ENCODE results near the gene ACY1. TPM values are rescaled to one million over a fixed set of nuclear protein-coding genes. Genes with fewer than 3 reads are reported as not detected.

The ACY1 gene
- polyA plus RNA-seq, 1 experiment: 55.7 TPM

DNA sequence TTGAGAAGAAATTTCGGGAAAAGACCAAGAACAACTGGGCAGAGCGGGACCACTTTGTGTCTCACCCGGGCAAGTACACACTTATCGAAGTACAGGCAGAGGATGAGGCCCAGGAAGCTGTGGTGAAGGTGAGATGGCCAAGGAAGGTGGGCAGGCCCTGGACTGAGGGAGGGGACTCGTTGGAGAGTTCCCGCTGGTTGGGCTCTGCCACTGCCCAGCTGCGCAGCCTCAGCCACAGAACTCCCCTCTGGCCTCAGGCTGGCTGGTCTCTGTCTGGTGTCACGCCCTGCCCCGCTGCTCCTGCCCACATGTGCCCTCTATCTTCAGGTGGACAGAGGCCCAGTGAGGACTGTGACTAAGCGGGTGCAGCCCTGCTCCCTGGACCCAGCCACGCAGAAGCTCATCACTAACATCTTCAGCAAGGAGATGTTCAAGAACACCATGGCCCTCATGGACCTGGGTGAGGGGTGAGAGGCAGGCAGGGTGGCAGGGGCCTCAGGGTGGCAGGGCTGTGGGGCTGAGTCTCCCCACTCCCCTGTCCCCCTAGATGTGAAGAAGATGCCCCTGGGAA is 38.8 kb upstream of the ACY1 start:
- TF ChIP-seq, protein P1, sequence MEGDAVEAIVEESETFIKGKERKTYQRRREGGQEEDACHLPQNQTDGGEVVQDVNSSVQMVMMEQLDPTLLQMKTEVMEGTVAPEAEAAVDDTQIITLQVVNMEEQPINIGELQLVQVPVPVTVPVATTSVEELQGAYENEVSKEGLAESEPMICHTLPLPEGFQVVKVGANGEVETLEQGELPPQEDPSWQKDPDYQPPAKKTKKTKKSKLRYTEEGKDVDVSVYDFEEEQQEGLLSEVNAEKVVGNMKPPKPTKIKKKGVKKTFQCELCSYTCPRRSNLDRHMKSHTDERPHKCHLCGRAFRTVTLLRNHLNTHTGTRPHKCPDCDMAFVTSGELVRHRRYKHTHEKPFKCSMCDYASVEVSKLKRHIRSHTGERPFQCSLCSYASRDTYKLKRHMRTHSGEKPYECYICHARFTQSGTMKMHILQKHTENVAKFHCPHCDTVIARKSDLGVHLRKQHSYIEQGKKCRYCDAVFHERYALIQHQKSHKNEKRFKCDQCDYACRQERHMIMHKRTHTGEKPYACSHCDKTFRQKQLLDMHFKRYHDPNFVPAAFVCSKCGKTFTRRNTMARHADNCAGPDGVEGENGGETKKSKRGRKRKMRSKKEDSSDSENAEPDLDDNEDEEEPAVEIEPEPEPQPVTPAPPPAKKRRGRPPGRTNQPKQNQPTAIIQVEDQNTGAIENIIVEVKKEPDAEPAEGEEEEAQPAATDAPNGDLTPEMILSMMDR (IDR thresholded peaks at IDR 0.05; ENCODE audit: insufficient read depth, low read depth, low read length): no peak
- no peaks in the 10 kb centered on the region for H3K27me3 ChIP-seq (ENCODE audit: control insufficient read depth, insufficient read depth, low read length)
- ChIA-PET POLR2A (no interaction called here), CTCF (interaction anchor here (0.6 to 5.2 kb wide), 6 partner anchors 9 to 56 kb away, joined by 3 to 42 read pairs (median 5); partner anchors contain the start of genes ABHD14A, ABHD14B and GPR62)
- DNase-seq (ENCODE audit: low read depth): no peak
- H3K4me3 ChIP-seq (ENCODE audit: low read depth, low read length): no peak overlapping the region
- peaks cover 7% of the 10 kb centered on the region; the same call in 1 of the 2 replicates for H3K36me3 ChIP-seq (ENCODE audit: control insufficient read depth, insufficient read depth, low read length)

GRCh38 chr3:51945031-51945840 is 38.1 kb upstream of the ACY1 start:
- ChIA-PET CTCF (interaction anchor here (1.7 to 5.2 kb wide), 4 partner anchors 8 to 37 kb away, joined by 4 to 42 read pairs (median 19); partner anchors contain the start of genes ABHD14A, ABHD14B and GPR62), POLR2A (no interaction called here)
- H3K4me3 ChIP-seq (ENCODE audit: low read depth, low read length): no peak overlapping the region
- H3K36me3 ChIP-seq (ENCODE audit: control insufficient read depth, insufficient read depth, low read length): peaks cover 7% of the 10 kb centered on the region; the same call in 1 of the 2 replicates
- no peak for DNase-seq (ENCODE audit: low read depth)
- TF ChIP-seq, protein P1 (IDR thresholded peaks at IDR 0.05; ENCODE audit: insufficient read depth, low read depth, low read length): no peak
- no peaks in the 10 kb centered on the region for H3K27me3 ChIP-seq (ENCODE audit: control insufficient read depth, insufficient read depth, low read length)

DNA sequence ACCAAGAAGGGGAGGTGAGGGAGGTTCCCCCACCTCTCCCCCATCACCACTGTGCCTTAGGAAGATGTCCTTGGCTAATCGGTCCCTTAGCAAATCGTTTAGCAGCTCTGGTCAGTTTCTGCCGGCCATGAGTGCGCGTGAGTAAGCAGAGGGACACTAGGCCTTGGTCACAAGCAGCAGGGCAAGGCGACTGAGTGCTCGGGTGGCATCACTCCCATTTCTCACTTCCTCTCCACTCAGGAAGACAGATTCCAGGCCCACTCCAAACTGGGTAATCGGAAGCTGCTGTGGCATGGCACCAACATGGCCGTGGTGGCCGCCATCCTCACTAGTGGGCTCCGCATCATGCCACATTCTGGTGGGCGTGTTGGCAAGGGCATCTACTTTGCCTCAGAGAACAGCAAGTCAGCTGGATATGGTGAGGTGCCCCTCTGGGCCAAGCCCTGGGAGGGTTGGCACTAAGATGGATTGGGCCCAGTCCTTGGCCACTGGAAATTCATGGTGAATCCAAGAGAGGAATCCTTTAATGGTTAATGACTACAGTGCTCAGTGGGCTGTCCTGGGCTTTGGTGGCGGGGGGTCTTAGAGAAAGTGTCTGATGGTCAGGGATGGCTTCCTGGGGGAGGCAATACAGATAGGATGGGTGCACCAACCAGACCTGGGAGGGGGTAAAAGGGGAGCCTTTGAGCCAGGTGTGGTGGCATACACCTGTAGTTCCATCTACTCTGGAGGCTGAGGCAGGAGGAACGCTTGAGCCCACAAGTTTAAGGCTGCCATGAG is 37.2 kb upstream of the ACY1 start:
- H3K4me3 ChIP-seq (ENCODE audit: low read depth, low read length): no peak overlapping the region
- ChIA-PET CTCF (interaction anchor here (0.7 to 5.2 kb wide), 5 partner anchors 7 to 50 kb away, joined by 3 to 42 read pairs (median 6); partner anchors contain the start of genes ABHD14A, ABHD14B and GPR62), POLR2A (interaction anchor here (0.5 kb wide), 1 partner anchor 332 kb away, joined by 4 read pairs; no protein-coding TSS in a partner anchor)
- H3K36me3 ChIP-seq (ENCODE audit: control insufficient read depth, insufficient read depth, low read length): peaks cover 7% of the 10 kb centered on the region; the same call in 1 of the 2 replicates
- no peaks in the 10 kb centered on the region for H3K27me3 ChIP-seq (ENCODE audit: control insufficient read depth, insufficient read depth, low read length)
- TF ChIP-seq, protein P1 (IDR thresholded peaks at IDR 0.05; ENCODE audit: insufficient read depth, low read depth, low read length): no peak
- DNase-seq (ENCODE audit: low read depth): no peak

- POLR2A ChIA-PET: interaction anchor here (0.5 kb wide), 1 partner anchor 331 kb away, joined by 4 read pairs; no protein-coding TSS in a partner anchor
- no peaks in the 10 kb centered on the region for H3K27me3 ChIP-seq (ENCODE audit: control insufficient read depth, insufficient read depth, low read length)
- DNase-seq (ENCODE audit: low read depth): no peak
- peaks cover 7% of the 10 kb centered on the region; the same call in 1 of the 2 replicates for H3K36me3 ChIP-seq (ENCODE audit: control insufficient read depth, insufficient read depth, low read length)
- TF ChIP-seq, protein P1 (IDR thresholded peaks at IDR 0.05; ENCODE audit: insufficient read depth, low read depth, low read length): no peak
- CTCF ChIA-PET: interaction anchor here (0.7 to 4.2 kb wide), 3 partner anchors 27 to 49 kb away, joined by 3 to 32 read pairs (median 4); partner anchors contain the start of genes ABHD14A and ABHD14B
- no peak overlapping the region for H3K4me3 ChIP-seq (ENCODE audit: low read depth, low read length)
These were observed 36.5 kb upstream of the ACY1 start for GRCh38 chr3:51946796-51947195.
